ENCODE data around the gene SOX8. TPM values are rescaled to one million over a fixed set of nuclear protein-coding genes. Genes with fewer than 3 reads are reported as not detected.

SOX8 gene
- total RNA-seq, 1 experiment from 2014 or later, result not detected

DNA sequence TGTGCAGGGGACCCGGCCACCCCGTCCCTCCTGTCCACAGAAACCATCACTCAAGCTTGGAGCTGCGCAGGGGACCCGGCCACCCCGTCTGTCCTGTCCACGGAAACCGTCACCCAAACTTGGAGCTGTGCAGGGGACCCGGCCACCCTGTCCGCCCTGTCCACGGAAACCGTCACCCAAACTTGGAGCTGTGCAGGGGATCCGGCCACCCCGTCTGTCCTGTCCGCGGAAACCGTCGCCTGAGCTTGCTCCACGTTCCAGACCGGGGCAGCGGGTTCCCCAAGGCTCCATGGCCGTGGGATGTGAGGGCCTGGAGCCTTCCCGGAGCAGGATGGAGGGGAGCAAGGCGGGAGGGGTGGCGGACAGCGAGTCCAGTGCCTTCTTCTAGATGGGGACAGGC lies 25.2 kb downstream of the SOX8 start:
- Histone ChIP-seq H3K27me3 (peaks cover 44% of the 10 kb centered on the region), H3K36me3 (no peaks in the 10 kb centered on the region), H3K9me3 (no peaks in the 10 kb centered on the region), H3K4me3 (no peak overlapping the region)
- no peak for DNase-seq

DNA sequence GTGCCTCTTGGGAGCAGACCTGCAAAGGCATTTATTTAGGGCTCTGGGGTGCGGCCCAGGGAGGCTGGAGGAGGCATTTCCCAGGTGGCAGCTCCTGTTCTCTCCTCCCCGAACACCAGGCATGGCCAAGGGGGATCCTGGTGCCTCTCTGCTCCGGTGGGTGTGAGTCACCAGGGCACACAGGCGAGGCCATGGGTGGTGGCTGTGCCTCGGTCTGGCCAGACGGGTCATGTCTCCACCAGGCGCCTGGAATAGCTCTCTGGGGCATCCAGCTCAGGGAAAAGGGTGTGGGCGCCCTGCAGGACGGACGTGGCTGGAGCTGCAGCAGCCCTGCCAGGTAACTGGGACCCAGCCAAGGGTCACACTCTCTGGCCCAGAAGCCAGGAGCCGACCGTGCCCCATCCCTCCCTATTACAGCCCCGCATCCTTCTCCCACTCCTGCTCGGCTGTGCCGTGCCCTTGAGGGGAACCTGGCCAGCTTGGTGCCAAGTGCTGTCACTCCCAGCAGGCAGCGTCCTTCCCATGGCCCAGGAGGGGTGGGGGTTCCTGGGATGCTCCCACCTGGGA lies 25.8 kb downstream of the SOX8 start:
- no peak for DNase-seq
- peaks cover 50% of the 10 kb centered on the region for H3K27me3 ChIP-seq
- H3K36me3 ChIP-seq, result no peaks in the 10 kb centered on the region
- H3K4me3 ChIP-seq, result no peak overlapping the region
- H3K9me3 ChIP-seq, result no peaks in the 10 kb centered on the region

DNA sequence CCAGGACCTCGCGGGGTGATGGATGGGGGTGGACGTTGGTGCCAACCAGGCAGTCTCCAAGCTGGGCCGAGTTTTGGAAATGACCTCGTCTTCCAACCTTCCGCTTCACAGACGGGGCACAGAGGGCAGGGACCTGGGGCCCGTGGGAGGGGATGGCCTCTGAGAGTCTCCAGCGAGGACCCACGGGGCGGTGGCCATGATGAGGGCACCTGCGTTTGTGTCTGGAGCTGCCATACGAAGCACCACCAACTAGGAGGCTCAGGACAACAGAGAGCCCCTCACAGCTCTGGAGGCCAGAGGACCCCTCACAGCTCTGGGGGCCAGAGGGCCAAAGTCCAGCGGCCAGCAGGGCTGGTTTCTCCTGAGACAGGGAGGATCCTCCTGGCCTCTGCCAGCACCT lies 26.5 kb downstream of the SOX8 start:
- no peaks in the 10 kb centered on the region for H3K9me3 ChIP-seq
- no peak for DNase-seq
- no peak overlapping the region for H3K4me3 ChIP-seq
- peaks cover 52% of the 10 kb centered on the region for H3K27me3 ChIP-seq
- no peaks in the 10 kb centered on the region for H3K36me3 ChIP-seq

DNA sequence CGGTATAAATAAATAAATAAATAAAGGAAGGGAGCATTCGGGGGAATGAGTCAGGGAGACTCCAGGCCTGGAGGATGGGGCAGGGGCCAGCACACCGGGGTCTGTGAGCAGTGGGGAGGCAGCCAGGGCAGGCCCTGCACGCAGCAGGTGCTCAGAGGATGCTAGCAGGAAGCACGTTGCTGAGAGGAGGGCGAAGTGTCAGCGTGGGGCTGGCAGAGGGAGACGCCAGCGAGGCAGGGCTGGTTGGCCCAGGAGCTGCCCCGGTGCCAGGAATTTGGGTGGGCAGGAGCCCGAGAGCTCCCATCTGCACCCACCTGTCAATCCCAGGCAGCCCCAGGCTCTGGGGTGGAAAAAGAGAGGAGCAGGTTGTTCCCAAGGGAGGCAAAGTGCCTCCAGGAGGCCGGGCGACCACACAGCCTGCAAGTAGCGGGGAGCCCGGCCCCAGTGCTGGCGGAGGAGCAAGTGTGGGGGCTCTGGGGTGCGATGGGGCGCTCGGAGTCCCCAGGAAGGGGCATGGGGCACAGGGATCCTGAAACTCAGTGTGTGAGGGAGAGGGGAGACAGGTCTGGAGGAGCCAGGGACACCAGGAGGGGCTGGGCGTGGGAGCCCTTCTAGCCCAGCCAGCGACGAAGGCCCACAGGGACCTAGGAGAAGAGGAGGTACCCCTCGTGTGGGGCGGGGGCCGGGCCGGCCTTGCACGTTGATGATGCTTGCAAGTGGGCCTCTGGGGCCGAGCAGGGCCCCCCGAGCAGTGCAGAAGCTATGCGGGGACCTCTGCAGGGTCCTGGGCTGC lies 28.0 kb downstream of the SOX8 start:
- no peak for DNase-seq
- H3K36me3 ChIP-seq, result no peaks in the 10 kb centered on the region
- H3K27me3 ChIP-seq, result peaks cover 52% of the 10 kb centered on the region
- H3K4me3 ChIP-seq, result no peak overlapping the region
- no peaks in the 10 kb centered on the region for H3K9me3 ChIP-seq

DNA sequence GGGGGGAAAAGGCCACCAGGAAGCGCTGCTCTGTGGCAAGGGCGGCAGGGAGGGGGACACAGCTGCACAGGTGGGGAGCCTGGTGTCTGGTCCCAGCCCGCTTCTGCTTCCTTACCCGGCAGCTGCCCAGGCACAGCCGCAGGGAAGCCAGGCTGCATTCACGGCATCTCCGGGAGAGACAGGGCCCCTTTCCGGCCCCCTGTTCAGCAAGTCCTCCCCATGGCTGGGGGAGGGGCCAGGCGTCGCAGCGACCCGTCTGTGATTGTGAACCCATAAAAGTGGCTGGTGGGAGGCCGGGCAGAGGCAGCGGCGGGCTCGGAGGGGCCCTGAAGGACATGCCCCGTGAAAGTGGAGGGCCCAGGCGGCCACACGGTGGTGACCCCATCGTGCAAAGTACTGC lies 28.7 kb downstream of the SOX8 start:
- Histone ChIP-seq H3K27me3 (peaks cover 52% of the 10 kb centered on the region), H3K36me3 (no peaks in the 10 kb centered on the region), H3K4me3 (no peak overlapping the region), H3K9me3 (no peaks in the 10 kb centered on the region)
- DNase-seq, result no peak

DNA sequence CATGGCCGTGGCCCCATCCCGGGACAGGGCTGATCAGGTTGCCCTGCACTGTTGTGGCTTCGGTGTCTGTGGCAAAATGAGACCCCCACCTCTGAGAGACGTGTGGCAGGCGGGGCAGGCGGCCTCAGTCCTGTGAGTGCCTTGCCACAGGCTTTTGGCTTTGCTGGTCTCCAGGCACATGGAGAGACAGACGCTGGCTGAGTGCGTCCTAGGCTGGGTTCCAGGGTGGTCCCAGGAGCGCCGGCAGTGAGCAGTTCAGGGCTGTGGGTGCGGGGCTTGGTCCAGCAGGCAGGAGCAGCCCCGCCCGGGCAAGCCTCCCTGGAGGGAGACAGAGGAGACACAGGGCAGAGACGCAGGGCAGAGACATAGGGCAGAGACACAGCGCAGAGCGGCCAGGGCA lies 29.2 kb downstream of the SOX8 start:
- no peak for DNase-seq
- H3K27me3 ChIP-seq, result peaks cover 52% of the 10 kb centered on the region
- H3K36me3 ChIP-seq, result no peaks in the 10 kb centered on the region
- no peaks in the 10 kb centered on the region for H3K9me3 ChIP-seq
- no peak overlapping the region for H3K4me3 ChIP-seq

DNA sequence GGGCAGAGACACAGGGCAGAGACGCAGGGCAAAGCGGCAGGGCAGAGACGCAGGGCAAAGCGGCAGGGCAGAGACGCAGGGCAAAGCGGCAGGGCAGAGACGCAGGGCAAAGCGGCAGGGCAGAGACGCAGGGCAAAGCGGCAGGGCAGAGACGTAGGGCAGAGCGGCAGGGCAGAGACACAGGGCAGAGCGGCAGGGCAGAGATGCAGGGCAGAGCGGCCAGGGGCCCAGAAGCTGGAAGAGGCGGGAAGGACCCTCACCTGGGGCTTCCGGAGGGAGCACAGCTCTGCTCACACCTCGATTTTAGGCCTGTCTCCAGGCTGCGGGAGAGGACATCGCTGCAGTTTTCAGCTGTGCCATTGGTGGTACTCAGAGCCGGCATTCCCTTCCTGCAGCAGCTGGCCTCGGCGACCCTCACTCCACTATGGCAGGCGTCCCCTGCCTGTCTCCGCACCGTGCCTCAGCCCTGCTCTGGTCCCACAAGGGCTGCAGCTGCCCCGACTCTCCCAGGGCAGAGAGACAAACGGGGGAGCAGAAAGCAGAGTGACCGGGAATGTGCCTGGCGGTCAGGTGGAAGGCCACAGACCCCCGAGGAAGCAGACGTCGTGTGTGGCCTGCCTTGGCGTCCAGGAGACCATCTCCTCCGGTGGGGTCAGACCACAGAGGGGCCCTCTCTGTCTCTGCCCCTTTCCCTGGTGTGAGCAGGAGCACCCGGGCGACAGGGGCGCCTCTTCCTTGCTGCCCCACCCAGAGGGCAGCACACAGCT lies 29.9 kb downstream of the SOX8 start:
- Histone ChIP-seq H3K27me3 (peaks cover 52% of the 10 kb centered on the region), H3K9me3 (no peaks in the 10 kb centered on the region), H3K4me3 (no peak overlapping the region), H3K36me3 (no peaks in the 10 kb centered on the region)
- DNase-seq, result no peak

- H3K4me3 ChIP-seq, result no peak overlapping the region
- no peaks in the 10 kb centered on the region for H3K9me3 ChIP-seq
- peaks cover 50% of the 10 kb centered on the region for H3K27me3 ChIP-seq
- no peaks in the 10 kb centered on the region for H3K36me3 ChIP-seq
- DNase-seq, result no peak
These were observed 30.6 kb downstream of the SOX8 start for GRCh38 chr16:1012135-1012534.

DNA sequence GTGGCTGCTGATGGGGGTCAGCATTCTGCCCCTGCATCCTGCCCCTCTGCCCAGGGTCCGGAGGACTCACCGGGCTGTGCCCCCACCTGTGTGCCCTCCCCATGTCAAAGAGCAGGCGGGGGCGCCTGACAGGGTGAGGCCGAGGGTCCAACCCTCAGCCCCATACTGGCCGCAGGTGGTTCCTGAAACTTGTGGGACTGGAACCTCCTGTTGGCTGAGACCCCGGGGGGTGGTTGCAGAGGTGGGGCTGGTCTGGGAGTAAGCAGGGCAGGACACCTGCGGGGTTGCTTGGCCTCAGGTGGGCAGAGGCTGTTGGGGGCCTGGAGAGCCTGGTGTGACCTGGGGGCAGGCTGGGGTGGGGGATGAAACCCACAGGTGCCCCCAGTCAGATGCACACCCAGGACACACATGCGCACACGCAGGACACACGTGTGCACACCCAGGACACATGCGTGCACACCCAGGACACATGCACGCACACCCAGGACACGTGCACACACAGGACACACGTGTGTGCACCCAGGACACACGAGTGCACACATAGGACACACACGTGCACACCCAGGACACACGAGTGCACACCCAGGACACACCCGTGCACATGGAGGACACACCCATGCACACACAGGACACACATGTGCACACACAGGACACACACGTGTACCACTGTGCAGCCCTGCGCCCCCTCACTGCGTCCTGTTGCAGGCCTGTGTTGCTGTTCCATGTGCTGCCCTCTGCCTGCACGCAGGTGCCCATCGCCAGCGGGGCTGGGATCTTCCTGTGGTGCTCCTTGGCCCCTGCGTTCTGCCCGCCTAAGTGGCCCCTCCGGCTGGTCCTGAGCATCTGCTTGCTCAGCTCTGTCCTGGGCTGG lies 31.4 kb downstream of the SOX8 start:
- DNase-seq, result no peak
- Histone ChIP-seq H3K36me3 (no peaks in the 10 kb centered on the region), H3K27me3 (peaks cover 45% of the 10 kb centered on the region), H3K9me3 (no peaks in the 10 kb centered on the region), H3K4me3 (no peak overlapping the region)

GRCh38 chr16:1013593-1013900 lies 32.0 kb downstream of the SOX8 start:
- Histone ChIP-seq H3K4me3 (no peak overlapping the region), H3K27me3 (peaks cover 45% of the 10 kb centered on the region), H3K9me3 (no peaks in the 10 kb centered on the region), H3K36me3 (no peaks in the 10 kb centered on the region)
- no peak for DNase-seq

- DNase-seq, result no peak
- Histone ChIP-seq H3K9me3 (no peaks in the 10 kb centered on the region), H3K36me3 (no peaks in the 10 kb centered on the region), H3K27me3 (peaks cover 41% of the 10 kb centered on the region), H3K4me3 (no peak overlapping the region)
These were observed 32.7 kb downstream of the SOX8 start for GRCh38 chr16:1014221-1014620.

DNA sequence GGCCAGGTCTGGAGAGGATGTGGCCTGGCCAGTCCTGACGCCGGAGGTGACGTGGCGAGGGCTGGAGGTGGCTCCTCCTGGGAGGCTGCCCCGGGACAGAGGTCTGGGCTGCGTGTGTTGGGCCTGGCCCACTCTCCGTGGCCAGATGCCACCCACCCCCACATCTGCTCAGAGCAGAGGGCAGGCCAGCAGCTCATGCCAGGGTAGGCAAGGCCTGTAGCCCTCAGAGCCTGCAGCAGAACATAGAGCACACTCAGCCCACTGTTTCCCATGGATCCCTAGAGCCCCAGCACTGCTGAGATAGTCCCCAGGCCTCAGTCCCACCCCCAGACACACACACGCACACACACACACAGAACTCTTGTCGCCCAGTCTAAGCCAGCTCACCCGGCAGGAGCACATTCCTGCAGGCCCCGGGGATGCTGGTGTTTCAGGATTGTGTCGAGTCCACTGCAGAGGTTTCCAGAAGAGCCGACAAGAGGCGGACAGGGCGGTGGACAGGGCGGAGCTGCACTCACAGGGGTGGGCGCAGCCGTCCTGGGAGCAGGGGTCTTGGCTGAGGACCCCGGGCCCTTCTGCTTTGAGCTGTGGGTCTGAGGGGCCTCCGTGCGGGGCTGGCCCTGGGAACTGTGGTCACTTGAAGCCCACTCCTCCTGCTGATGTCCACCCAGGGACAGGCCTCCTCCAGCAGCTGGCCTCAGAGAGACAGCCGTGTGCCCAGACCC lies 33.4 kb downstream of the SOX8 start:
- Histone ChIP-seq H3K36me3 (no peaks in the 10 kb centered on the region), H3K9me3 (no peaks in the 10 kb centered on the region), H3K27me3 (peaks cover 40% of the 10 kb centered on the region), H3K4me3 (no peak overlapping the region)
- DNase-seq, result no peak

- Histone ChIP-seq H3K36me3 (no peaks in the 10 kb centered on the region), H3K4me3 (no peak overlapping the region), H3K9me3 (no peaks in the 10 kb centered on the region), H3K27me3 (peaks cover 35% of the 10 kb centered on the region)
- DNase-seq, result no peak
These were observed 37.1 kb downstream of the SOX8 start for GRCh38 chr16:1018447-1019198.

- Histone ChIP-seq H3K4me3 (no peak overlapping the region), H3K9me3 (no peaks in the 10 kb centered on the region), H3K27me3 (peaks cover 44% of the 10 kb centered on the region), H3K36me3 (no peaks in the 10 kb centered on the region)
- DNase-seq, result peak; percentile 78
These were observed 37.9 kb downstream of the SOX8 start for GRCh38 chr16:1019231-1020090.

DNA sequence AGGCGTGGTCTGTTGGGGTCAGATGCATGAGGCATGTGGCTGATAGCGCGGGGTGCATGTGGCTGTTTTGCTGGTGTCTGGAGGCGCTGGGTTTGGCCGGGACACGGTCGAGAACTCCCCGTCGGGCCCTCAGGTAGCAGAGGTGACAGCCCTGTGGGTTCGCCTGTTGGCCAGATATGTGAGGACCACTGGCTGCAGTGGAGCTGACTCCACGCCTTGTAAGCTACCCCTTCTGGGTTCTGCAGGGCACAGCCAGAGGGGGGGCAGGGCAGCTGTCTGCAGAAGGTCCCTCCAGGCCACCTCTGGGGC lies 38.5 kb downstream of the SOX8 start:
- Histone ChIP-seq H3K4me3 (no peak overlapping the region), H3K27me3 (peaks cover 48% of the 10 kb centered on the region), H3K36me3 (no peaks in the 10 kb centered on the region), H3K9me3 (no peaks in the 10 kb centered on the region)
- DNase-seq, result no peak
